T-helper 1 cell (primary cell): ENCODE measurements around the gene ITPRIPL1.

Experiments used
- DNase-seq, 5 donors: peaks; one replicate each; pipeline ENCODE4 v3.0.0-alpha.2; 2012 to 2020

ITPRIPL1 gene

GRCh38 chr2:96359866-96360265 lies 34.7 kb downstream of the ITPRIPL1 start:
- DNase-seq: peak in 1 of 5 donors; percentile 42

DNA sequence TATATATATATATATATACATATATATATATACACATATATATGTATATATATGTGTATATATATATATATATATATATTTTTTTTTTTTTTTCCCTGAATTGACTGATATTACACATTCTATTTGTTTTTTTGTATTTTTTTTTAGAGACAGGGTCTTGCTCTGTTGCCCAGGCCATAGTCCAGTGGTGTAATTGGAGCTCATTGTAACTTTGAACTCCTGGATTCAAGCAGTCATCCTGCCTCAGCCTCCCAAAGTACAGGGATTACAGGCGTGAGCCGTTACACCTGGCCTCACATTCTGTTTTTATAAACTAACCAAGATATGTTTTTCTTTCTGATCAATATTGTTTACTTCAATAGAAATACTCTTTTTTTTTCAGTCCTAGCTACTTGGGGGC lies 36.6 kb downstream of the ITPRIPL1 start:
- no peak for DNase-seq

DNA sequence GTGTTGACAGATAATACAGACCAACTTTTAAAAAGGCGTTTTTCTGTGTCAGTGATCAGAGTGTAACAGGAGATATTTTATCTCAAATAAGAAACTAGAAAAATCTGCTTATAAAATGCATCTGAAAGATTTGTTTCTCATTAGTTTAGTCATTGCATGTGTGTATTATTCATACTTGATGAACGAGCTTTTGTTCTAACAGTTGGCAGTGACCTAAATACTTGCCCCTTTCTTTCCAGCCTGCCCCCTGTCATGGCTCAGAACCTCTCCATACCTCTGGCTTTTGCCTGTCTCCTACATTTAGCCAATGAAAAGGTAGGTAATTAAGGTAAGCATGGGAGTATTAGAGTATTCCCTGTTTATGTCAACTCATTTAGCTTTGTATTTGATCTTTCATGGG lies 44.1 kb downstream of the ITPRIPL1 start:
- no peak for DNase-seq

GRCh38 chr2:96374211-96374951 lies 49.3 kb downstream of the ITPRIPL1 start:
- DNase-seq: no peak
